Mesendoderm (in vitro differentiated cells): ENCODE measurements around the gene FAM47A.

Experiments used
- DNase-seq: peaks from one replicate; pipeline ENCODE4 v3.0.0; 2013
- H2AK5ac ChIP-seq: 2 replicates; pipeline ENCODE4 v1.6.1; 2013; ENCODE audit warnings: low read length, inconsistent platforms
- H2BK120ac ChIP-seq: 2 replicates; pipeline ENCODE4 v1.6.1; 2013; ENCODE audit warnings: low read depth, mild to moderate bottlenecking, low read length, moderate library complexity, mixed read lengths
- H2BK15ac ChIP-seq: replicated peaks from 2 replicates; pipeline ENCODE4 v1.6.1; 2013; ENCODE audit warnings: low read depth, mild to moderate bottlenecking, moderate library complexity
- H2BK5ac ChIP-seq: 2 replicates; pipeline ENCODE4 v1.6.1; 2013; ENCODE audit warnings: low read length, inconsistent platforms
- H3K18ac ChIP-seq: 2 replicates; pipeline ENCODE4 v1.6.1; 2013; ENCODE audit warnings: mild to moderate bottlenecking, low read length, mixed read lengths
- H3K23ac ChIP-seq: one replicate; pipeline ENCODE4 v1.6.1; 2013; ENCODE audit warnings: low read length
- H3K27ac ChIP-seq: 2 replicates; pipeline ENCODE4 v1.5.1; 2013; ENCODE audit warnings: low read depth, mild to moderate bottlenecking, inconsistent platforms, low read length, moderate library complexity
- H3K27me3 ChIP-seq: 2 replicates; pipeline ENCODE4 v1.6.1; 2013; ENCODE audit warnings: low read length, control low read depth, mild to moderate bottlenecking, inconsistent platforms; ENCODE audit not compliant: insufficient read depth, poor library complexity
- H3K36me3 ChIP-seq: 2 replicates; pipeline ENCODE4 v1.6.1; 2013; ENCODE audit warnings: low read length, inconsistent platforms; ENCODE audit not compliant: control insufficient read depth, insufficient read depth
- H3K4ac ChIP-seq: one replicate; pipeline ENCODE4 v1.6.1; 2013; ENCODE audit warnings: low read depth, mild to moderate bottlenecking, low read length, moderate library complexity
- H3K4me1 ChIP-seq: 2 replicates; pipeline ENCODE4 v1.6.1; 2013; ENCODE audit warnings: low read depth, low read length, inconsistent platforms; ENCODE audit not compliant: control insufficient read depth
- H3K4me2 ChIP-seq: 2 replicates; pipeline ENCODE4 v1.6.1; 2013; ENCODE audit warnings: low read length
- H3K4me3 ChIP-seq: 2 replicates; pipeline ENCODE4 v1.5.1; 2013; ENCODE audit warnings: mild to moderate bottlenecking, low read length
- H3K56ac ChIP-seq: one replicate; pipeline ENCODE4 v1.6.1; 2013; ENCODE audit warnings: low read length
- H3K79me1 ChIP-seq: 2 replicates; pipeline ENCODE4 v1.6.1; 2013; ENCODE audit warnings: low read length, inconsistent platforms
- H3K79me2 ChIP-seq: 2 replicates; pipeline ENCODE4 v1.6.1; 2013; ENCODE audit warnings: mild to moderate bottlenecking, low read length; ENCODE audit not compliant: control insufficient read depth, insufficient read depth
- H3K9ac ChIP-seq: 2 replicates; pipeline ENCODE4 v1.6.1; 2013; ENCODE audit warnings: low read length, inconsistent platforms
- H4K5ac ChIP-seq: one replicate; pipeline ENCODE4 v1.6.1; 2013; ENCODE audit warnings: low read length
- H4K8ac ChIP-seq: one replicate; pipeline ENCODE4 v1.6.1; 2013; ENCODE audit warnings: low read depth, mild to moderate bottlenecking, control low read depth, low read length, moderate library complexity
- WGBS: extraction: QIAGEN DNeasy Blood & Tissue Kit; methylation state at CpG from one replicate; pipeline ENCODE4 v1.1.7; 2013; ENCODE audit warnings: low lambda C conversion rate, missing lambda C conversion rate; ENCODE audit not compliant: insufficient coverage; ENCODE audit errors: extremely low coverage; 5-methylcytosine and 5-hydroxymethylcytosine counted together

FAM47A gene

DNA sequence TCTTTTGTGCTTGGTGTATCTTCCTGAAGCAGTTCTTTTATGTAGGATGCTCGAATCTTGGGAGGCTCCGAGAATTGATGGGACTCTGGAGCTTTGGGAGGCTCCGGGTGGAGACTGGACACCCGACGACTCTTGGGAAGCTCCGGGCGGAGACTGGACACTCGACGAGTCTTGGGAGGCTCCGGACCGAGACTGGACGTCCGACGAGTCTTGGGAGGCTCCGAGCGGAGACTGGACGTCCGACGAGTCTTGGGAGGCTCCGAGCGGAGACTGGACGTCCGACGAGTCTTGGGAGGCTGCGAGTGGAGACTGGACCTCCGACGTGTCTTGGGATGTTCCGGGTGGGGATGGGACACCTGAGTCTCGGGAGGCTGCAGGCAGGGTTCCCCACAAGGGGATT, 1.6 kb downstream of the FAM47A start:
- Histone ChIP-seq H3K36me3 (no peaks in the 10 kb centered on the region), H2BK120ac (no peak overlapping the region), H3K4ac (no peak overlapping the region), H3K9ac (no peak overlapping the region), H3K27ac (no peak overlapping the region), H2BK5ac (no peak overlapping the region), H3K79me2 (no peaks in the 10 kb centered on the region), H4K8ac (no peak overlapping the region), H2AK5ac (no peak overlapping the region), H2BK15ac (no peak overlapping the region), H3K23ac (no peak overlapping the region), H4K5ac (no peak overlapping the region), H3K4me2 (no peak overlapping the region), H3K79me1 (no peaks in the 10 kb centered on the region), H3K27me3 (no peaks in the 10 kb centered on the region), H3K18ac (no peak overlapping the region), H3K56ac (no peak overlapping the region), H3K4me3 (no peak overlapping the region), H3K4me1 (no peaks in the 10 kb centered on the region)
- DNase-seq = no peak
- WGBS = no CpG with 5 or more reads among the region's 29 CpGs

DNA sequence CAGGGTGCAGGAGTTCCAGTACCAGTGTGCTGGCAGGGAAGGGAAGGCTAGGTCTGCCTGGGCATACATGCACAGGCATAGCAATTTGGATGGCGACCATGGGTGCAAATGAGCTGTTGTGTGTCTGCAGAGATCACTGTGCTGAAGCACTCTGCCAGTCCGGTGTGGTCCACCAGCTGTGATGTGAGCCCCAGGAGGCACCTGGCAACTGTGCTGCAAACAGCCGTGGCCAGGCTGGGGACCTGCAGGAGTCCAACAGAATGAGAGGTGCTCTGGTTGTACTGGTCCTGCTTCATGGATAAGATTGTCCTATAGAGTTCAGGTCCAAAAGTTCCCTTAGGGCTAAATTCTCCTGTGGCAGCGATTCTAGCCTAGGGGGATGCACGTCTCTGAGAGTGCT, 6.1 kb downstream of the FAM47A start:
- Histone ChIP-seq H3K18ac (no peak overlapping the region), H3K9ac (no peak overlapping the region), H3K23ac (no peak overlapping the region), H3K4me2 (no peak overlapping the region), H4K5ac (no peak overlapping the region), H3K27me3 (no peaks in the 10 kb centered on the region), H3K4ac (no peak overlapping the region), H3K36me3 (no peaks in the 10 kb centered on the region), H2BK15ac (no peak overlapping the region), H3K79me1 (no peaks in the 10 kb centered on the region), H3K4me3 (no peak overlapping the region), H3K4me1 (no peaks in the 10 kb centered on the region), H2BK120ac (no peak overlapping the region), H2AK5ac (no peak overlapping the region), H3K79me2 (no peaks in the 10 kb centered on the region), H4K8ac (no peak overlapping the region), H2BK5ac (no peak overlapping the region), H3K56ac (no peak overlapping the region), H3K27ac (no peak overlapping the region)
- no CpG with 5 or more reads among the region's 5 CpGs for WGBS
- no peak for DNase-seq

DNA sequence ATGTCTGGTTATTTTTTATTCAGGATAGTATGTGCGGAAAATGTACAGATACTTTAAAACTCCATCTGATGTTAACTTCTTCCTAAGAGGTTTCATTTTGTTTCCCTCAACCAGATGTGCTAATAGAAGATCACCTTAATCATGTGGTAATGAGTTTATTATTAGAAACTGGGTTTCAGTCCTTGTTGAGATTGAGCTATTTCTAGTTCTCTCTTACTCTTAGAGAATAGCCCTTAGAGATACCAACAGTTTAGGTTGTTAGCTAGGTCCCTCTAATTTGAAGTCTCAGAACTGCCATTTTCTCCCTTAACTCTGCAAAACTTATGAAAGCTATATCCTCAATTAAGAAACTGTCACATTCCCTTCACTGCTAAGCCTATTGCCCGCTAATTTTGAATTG, 13.0 kb downstream of the FAM47A start:
- WGBS = no CpG with 5 or more reads among the region's 2 CpGs

DNA sequence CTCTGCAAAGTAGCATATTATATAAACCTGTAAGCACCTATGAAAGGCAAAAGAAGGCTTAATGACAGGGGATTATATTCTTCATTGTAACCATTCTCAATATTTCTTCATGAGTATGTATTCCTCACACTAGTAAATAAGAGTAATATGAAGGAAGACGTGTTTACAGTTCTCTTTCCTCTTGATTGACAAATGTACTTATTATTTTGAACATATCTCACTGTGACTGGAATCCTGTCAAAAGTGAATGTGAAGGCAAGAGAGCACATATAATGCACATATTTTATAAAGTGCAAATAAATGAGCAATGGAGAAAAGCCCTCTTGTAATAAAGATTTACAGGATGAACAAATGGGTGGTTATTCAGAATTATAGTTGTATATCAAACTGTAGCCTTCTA, 19.7 kb downstream of the FAM47A start:
- Histone ChIP-seq H2BK120ac (no peak overlapping the region), H3K4me3 (no peak overlapping the region), H3K56ac (no peak overlapping the region), H2BK5ac (no peak overlapping the region), H3K36me3 (no peaks in the 10 kb centered on the region), H4K8ac (no peak overlapping the region), H3K23ac (no peak overlapping the region), H3K27ac (no peak overlapping the region), H3K18ac (no peak overlapping the region), H4K5ac (no peak overlapping the region), H3K27me3 (no peaks in the 10 kb centered on the region), H3K4me2 (no peak overlapping the region), H3K79me1 (no peaks in the 10 kb centered on the region), H3K9ac (no peak overlapping the region), H3K79me2 (no peaks in the 10 kb centered on the region), H2BK15ac (no peak overlapping the region), H3K4me1 (no peaks in the 10 kb centered on the region), H2AK5ac (no peak overlapping the region), H3K4ac (no peak overlapping the region)
- DNase-seq = no peak
- no CpG with 5 or more reads among the region's 1 CpG for WGBS

More for the DNA sequence above, 13.0 kb downstream of the FAM47A start:
- no peaks in the 10 kb centered on the region for H3K27me3 ChIP-seq
- H4K8ac ChIP-seq = no peak overlapping the region
- H2BK120ac ChIP-seq = no peak overlapping the region
- H2BK15ac ChIP-seq = no peak overlapping the region
- H2BK5ac ChIP-seq = no peak overlapping the region
- H3K4me1 ChIP-seq = no peaks in the 10 kb centered on the region
- H3K79me1 ChIP-seq = no peaks in the 10 kb centered on the region
- no peak overlapping the region for H3K4me3 ChIP-seq
- H3K36me3 ChIP-seq = no peaks in the 10 kb centered on the region
- H4K5ac ChIP-seq = no peak overlapping the region
- no peak overlapping the region for H3K56ac ChIP-seq
- no peak overlapping the region for H3K18ac ChIP-seq
- no peak overlapping the region for H2AK5ac ChIP-seq
- H3K79me2 ChIP-seq = no peaks in the 10 kb centered on the region
- H3K23ac ChIP-seq = no peak overlapping the region
- H3K4ac ChIP-seq = no peak overlapping the region
- DNase-seq = no peak
- H3K9ac ChIP-seq = no peak overlapping the region
- H3K27ac ChIP-seq = no peak overlapping the region
- no peak overlapping the region for H3K4me2 ChIP-seq
